Aorta (tissue), 5 donors: Measurements from ENCODE around the gene TUB. TPM values are rescaled to one million over a fixed set of nuclear protein-coding genes. Genes with fewer than 3 reads are reported as not detected.
A peak's percentile ranks its signal among the peaks of the same experiment; 100 is the strongest.

ENCODE experiments used
- ATAC-seq: fragments of 200-7000 bp; cut with Tn5 transposase; one replicate; pipeline ENCODE4 v1.9.1; 2022; ENCODE audit warnings: moderate library complexity; ENCODE audit not compliant: low FRiP score
- DNase-seq, 2 donors: peaks; one replicate each; pipeline ENCODE4 v3.0.0-alpha.2; 2020
- H3K27ac ChIP-seq, 2 donors: one replicate each; pipeline ENCODE4 v1.5.1; 2013; ENCODE audit warnings: low read length in 2 of 2, mild to moderate bottlenecking in 2 of 2, moderate library complexity in 2 of 2, control low read depth in 1 of 2, inconsistent platforms in 1 of 2, low read depth in 1 of 2
- H3K27me3 ChIP-seq, 2 donors: one replicate each; pipeline ENCODE4 v1.6.1; 2013; ENCODE audit warnings: control low read depth in 1 of 2, low read length in 1 of 2, mild to moderate bottlenecking in 1 of 2, moderate library complexity in 1 of 2; ENCODE audit not compliant: insufficient read depth in 2 of 2, control insufficient read depth in 1 of 2
- H3K36me3 ChIP-seq, 2 donors: one replicate each; pipeline ENCODE4 v1.6.1; 2013; ENCODE audit warnings: control low read depth in 1 of 2, low read length in 1 of 2, mild to moderate bottlenecking in 1 of 2; ENCODE audit not compliant: insufficient read depth in 2 of 2, control insufficient read depth in 1 of 2
- H3K4me1 ChIP-seq, 2 donors: one replicate each; pipeline ENCODE4 v1.6.1; 2013; ENCODE audit warnings: low read length in 2 of 2, control low read depth in 1 of 2, mild to moderate bottlenecking in 1 of 2, moderate library complexity in 1 of 2; ENCODE audit not compliant: insufficient read depth in 2 of 2, control insufficient read depth in 1 of 2
- H3K4me3 ChIP-seq, 2 donors: one replicate each; pipeline ENCODE4 v1.5.1; 2013; ENCODE audit warnings: low read length in 2 of 2, control low read depth in 1 of 2, mild to moderate bottlenecking in 1 of 2
- H3K9me3 ChIP-seq: one replicate; pipeline ENCODE4 v1.6.1; 2013; ENCODE audit warnings: mild to moderate bottlenecking, low read length; ENCODE audit not compliant: control insufficient read depth
- WGBS, 2 donors: extraction: QIAGEN DNeasy Blood & Tissue Kit; methylation state at CpG; one replicate each; pipeline ENCODE4 v1.1.7; 2013; 5-methylcytosine and 5-hydroxymethylcytosine counted together
- intact Hi-C, 2 donors: fragments of 100-400 bp; cut with DNase I; formaldehyde crosslinking; loops; one replicate each; pipeline versions ENCODE4 v1.14.2 to v1.15.0; 2022
- polyA plus RNA-seq, 2 donors: library from polyadenylated mRNA; stranded (reverse); fragments of 200-250 nt; gene quantifications; one replicate each; pipeline ENCODE4 v1.2.3, GENCODE V29; 2013
- total RNA-seq, 2 donors: library from RNA; stranded (reverse); fragmentation: NEBNext Ultra II Directional; extraction: Animal tissue kit (Norgen Biotek cat#: 25700); gene quantifications; one replicate each; pipeline ENCODE4 v1.2.1, GENCODE V29; 2021
- donor health status: healthy with polysubstance abuse.
- donor health status: Bipolar disorder and iron deficiency.
- donor health status: DM: no; HTN: no; CAD: no.
- donor health status: DM: no; HTN: no; CAD: no.
- donor health status: DM: yes; HTN: yes; CAD: no.

The TUB gene
- total and polyA plus RNA-seq, 4 donors = 1.5 to 12.9 (median 5.0) TPM

DNA sequence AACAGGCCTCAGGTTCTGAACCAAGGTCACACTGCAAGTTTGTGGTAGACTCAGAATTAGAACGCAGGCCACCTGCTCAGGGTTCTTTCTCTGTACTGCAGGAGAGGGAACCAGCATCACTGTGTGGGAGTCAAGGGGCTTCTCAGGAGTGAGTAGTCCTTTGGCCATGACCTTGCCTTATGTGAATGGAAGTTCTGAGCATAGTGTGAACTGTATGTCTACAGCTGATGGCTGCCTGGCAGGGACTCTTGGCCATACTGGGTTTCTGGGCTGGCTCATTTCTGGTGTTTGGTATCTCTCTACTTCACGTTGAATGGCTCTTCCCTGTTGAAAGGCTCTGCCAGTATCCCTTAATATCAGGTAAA, 40.1 kb upstream of the TUB start:
- no peaks in the 10 kb centered on the region for H3K27me3 ChIP-seq
- whole genome bisulfite sequencing, 2 donors = 82 to 89% methylated on average over 2 of the region's 2 CpGs
- no peak overlapping the region for H3K27ac ChIP-seq
- no peaks in the 10 kb centered on the region for H3K4me1 ChIP-seq
- H3K4me3 ChIP-seq = no peak overlapping the region
- ATAC-seq (no peak), DNase-seq (no peak)
- H3K9me3 ChIP-seq = no peaks in the 10 kb centered on the region
- no peaks in the 10 kb centered on the region for H3K36me3 ChIP-seq
- intact Hi-C loops = no loop called here

DNA sequence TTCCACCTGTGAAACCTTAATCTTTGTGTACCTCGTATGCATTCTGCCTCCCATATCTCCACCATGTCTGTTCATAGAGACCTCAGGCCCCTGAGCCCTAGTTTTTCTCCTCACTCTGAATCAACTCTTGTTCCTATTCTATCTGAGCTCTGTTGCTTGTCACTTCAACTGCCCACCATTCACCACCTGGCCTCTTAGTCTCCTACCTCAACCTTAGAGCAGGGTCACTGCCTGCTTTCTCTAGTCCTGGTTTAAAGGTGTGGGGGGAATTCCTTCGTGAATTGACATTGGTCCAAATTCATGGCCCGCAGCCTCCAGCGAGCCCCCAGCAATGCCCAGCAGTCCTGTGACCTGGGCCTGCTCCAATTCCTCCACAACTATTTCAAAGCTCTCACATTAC, 39.4 kb upstream of the TUB start:
- WGBS, 2 donors = 88 to 94% methylated on average over 4 of the region's 4 CpGs

DNA sequence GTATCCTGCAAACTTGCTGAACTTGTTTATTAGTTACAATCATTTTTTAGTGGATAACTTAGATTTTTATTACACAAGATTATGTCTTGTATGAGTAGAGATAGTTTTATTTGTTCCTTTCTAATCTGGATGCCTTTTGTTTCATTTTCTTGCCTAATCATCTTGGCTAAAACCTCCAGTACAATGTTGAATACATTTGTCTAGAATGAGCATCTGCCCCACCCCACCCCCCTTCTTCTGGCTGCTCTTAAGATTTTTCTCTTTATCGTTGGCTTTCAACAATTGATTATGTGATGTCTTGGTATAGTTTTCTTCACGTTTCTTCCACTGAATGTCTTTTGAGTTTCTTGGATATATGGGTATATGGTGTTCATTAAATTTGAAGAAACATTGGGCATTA, 37.3 kb upstream of the TUB start:
- H3K36me3 ChIP-seq = no peaks in the 10 kb centered on the region
- DNase-seq (no peak), ATAC-seq (no peak)
- no peak overlapping the region for H3K4me3 ChIP-seq
- H3K27me3 ChIP-seq = no peaks in the 10 kb centered on the region
- no peaks in the 10 kb centered on the region for H3K4me1 ChIP-seq
- 75 to 81% methylated on average over 2 of the region's 2 CpGs for WGBS, 2 donors
- no peaks in the 10 kb centered on the region for H3K9me3 ChIP-seq
- H3K27ac ChIP-seq = no peak overlapping the region
- intact Hi-C loops = no loop called here

More for the DNA sequence above, 39.4 kb upstream of the TUB start:
- Histone ChIP-seq H3K27ac (no peak overlapping the region), H3K27me3 (no peaks in the 10 kb centered on the region), H3K36me3 (no peaks in the 10 kb centered on the region), H3K4me3 (no peak overlapping the region), H3K9me3 (no peaks in the 10 kb centered on the region), H3K4me1 (no peaks in the 10 kb centered on the region)
- DNase-seq = no peak
- ATAC-seq = no peak
- intact Hi-C loops = no loop called here

DNA sequence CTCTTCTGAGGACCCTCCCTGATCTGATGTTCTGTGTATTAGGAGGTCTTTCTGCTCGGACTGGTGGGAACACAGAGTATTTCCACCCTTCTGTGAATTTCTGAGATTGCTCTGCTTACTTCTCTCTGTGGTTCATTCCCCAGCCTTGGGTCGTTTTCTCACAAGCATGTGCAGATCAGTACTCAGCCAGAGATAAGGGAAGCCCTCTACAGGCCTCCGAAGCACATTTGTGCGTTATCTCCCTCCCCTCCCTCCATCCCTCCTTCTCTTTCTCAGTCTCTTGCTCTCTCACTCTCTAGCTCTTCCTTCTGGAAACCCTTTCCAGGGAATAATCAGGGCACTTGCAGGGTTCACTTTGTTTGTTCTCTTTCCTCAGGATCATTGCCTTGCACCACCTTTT, 35.2 kb upstream of the TUB start:
- no peak overlapping the region for H3K4me3 ChIP-seq
- no peaks in the 10 kb centered on the region for H3K36me3 ChIP-seq
- ATAC-seq (no peak), DNase-seq (no peak)
- H3K9me3 ChIP-seq = no peaks in the 10 kb centered on the region
- no peaks in the 10 kb centered on the region for H3K4me1 ChIP-seq
- H3K27ac ChIP-seq = no peak overlapping the region
- H3K27me3 ChIP-seq = no peaks in the 10 kb centered on the region
- intact Hi-C loops = no loop called here
- WGBS, 2 donors = 64 to 66% methylated on average over 4 of the region's 4 CpGs

DNA sequence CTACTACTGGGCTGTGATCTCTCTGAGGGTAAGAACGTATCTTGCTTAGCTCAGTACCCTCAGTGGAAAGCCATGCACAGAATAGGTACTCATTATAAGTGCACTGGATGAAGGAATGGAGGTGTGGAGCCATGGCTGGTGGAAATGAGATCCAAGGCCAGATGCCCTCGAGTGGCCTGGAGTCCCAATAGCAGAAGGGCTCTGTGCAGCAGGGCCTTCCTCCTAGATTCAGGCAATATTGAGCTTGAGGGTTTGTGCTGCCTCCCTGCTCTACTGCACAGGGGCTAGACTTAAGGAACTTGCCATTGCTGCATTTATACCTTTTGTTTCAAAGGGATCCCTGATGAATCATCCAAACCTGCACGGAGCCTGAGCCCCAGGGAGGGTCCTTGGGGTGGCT, 33.6 kb upstream of the TUB start:
- DNase-seq (no peak), ATAC-seq (no peak)
- Histone ChIP-seq H3K4me1 (no peaks in the 10 kb centered on the region), H3K27ac (no peak overlapping the region), H3K4me3 (no peak overlapping the region), H3K36me3 (no peaks in the 10 kb centered on the region), H3K27me3 (no peaks in the 10 kb centered on the region), H3K9me3 (no peaks in the 10 kb centered on the region)
- 75 to 80% methylated on average over 3 of the region's 3 CpGs for WGBS, 2 donors
- intact Hi-C loops = no loop called here

DNA sequence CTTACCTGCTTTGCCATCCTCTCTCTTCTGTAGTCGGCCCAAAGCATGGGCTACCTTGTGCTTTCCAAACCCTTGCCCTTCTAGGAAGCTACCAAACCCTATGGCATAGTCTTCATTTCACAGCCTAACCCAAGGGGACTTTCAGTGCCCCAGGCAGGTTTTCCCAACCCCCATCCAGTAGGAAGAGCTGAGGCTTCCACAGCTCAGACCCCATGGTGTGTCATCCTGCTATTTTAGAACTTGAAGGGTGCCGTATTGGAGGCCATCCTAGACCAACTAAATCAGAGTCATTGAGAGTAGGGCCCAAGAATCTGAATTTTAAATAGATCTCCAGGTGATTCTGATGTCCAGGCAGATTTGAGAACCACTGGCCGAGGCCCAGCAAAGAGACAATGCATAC, 31.9 kb upstream of the TUB start:
- Histone ChIP-seq H3K9me3 (no peaks in the 10 kb centered on the region), H3K4me3 (no peak overlapping the region), H3K4me1 (no peaks in the 10 kb centered on the region), H3K27me3 (no peaks in the 10 kb centered on the region), H3K27ac (no peak overlapping the region), H3K36me3 (no peaks in the 10 kb centered on the region)
- intact Hi-C loops = no loop called here
- 88 to 90% methylated on average over 3 of the region's 3 CpGs for WGBS, 2 donors
- ATAC-seq (no peak), DNase-seq (no peak)

DNA sequence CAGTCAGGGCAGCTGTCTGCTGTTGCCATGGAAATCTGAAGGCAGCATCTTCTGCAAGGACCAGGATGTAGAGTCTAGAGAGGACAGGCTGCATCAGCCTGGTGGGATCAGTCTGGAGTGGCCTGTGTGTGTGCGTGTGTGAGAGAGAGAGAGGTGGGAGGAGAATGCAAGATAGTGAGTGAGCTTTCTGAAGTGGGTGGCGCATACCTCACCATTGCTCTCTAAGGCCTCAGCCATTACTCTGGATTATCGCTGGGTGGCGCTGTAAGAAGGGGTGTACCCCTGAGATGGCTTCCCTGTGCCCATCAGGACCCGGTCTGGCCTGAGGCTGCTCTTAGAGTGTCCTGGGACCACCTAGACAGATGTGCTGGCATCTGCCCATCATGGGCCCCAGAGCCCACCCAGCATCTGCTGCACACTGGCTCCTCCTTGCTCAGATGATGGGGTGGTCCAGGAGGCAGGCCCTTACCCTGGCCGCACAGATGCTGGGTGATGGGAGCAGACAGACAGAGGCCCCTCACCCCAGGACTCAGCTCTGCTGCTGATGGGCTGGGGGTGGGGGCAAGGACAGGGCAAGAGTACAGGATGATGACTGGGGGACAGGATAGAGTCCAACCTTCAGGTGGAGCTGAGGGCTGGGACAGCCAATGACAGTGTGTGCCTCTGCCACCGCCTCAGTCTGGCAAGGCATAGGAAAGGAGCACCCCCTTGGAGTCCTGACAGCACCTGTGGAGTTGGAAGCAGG, 25.7 kb upstream of the TUB start:
- H3K4me1 ChIP-seq = no peaks in the 10 kb centered on the region
- no peak overlapping the region for H3K27ac ChIP-seq
- intact Hi-C loops = no loop called here
- H3K36me3 ChIP-seq = no peaks in the 10 kb centered on the region
- no peak overlapping the region for H3K4me3 ChIP-seq
- WGBS, 2 donors = 64 to 67% methylated on average over 7 of the region's 7 CpGs
- H3K27me3 ChIP-seq = no peaks in the 10 kb centered on the region
- ATAC-seq = no peak
- no peaks in the 10 kb centered on the region for H3K9me3 ChIP-seq
- peak in 1 of 2 donors; percentile 53 for DNase-seq

DNA sequence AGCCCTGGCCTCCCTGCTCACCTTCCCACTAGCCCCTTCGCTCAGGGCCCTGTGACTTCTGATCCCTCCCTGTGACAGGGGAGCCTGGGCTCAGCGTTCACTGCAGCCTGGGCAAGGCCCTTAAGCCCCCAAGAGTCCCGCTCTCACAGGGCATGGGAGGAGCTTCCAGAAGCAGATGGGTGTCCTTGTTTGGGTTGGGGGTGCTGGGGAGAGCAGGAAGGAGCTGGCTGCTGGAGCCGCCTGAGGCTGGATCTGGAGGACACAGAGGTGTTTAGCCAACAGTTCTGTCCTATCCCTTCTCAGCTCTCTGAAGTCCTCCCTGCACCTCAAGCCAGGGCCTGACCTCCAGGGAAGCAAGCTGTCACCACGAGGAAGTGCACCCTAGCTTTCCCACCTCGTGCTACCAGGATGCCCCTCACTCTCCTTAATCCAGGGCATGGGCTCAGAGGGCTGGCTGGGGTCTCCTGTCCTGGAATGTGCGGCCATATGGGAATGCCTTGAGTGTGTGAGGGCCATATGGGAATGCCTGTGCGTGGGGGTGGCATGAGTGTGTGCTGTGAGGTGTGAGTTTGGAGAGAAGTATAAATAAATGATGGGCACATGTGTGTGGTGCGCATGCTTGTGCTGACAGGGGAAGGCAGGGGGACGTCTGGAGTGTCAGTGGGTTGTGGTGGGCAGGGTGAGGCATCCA, 25.0 kb upstream of the TUB start:
- Histone ChIP-seq H3K36me3 (no peaks in the 10 kb centered on the region), H3K27ac (no peak overlapping the region), H3K4me3 (no peak overlapping the region), H3K9me3 (no peaks in the 10 kb centered on the region), H3K4me1 (no peaks in the 10 kb centered on the region), H3K27me3 (no peaks in the 10 kb centered on the region)
- no peak for ATAC-seq
- DNase-seq = peak in 1 of 2 donors; percentile 37
- WGBS, 2 donors = 85 to 90% methylated on average over 10 of the region's 10 CpGs
- intact Hi-C loops = no loop called here

DNA sequence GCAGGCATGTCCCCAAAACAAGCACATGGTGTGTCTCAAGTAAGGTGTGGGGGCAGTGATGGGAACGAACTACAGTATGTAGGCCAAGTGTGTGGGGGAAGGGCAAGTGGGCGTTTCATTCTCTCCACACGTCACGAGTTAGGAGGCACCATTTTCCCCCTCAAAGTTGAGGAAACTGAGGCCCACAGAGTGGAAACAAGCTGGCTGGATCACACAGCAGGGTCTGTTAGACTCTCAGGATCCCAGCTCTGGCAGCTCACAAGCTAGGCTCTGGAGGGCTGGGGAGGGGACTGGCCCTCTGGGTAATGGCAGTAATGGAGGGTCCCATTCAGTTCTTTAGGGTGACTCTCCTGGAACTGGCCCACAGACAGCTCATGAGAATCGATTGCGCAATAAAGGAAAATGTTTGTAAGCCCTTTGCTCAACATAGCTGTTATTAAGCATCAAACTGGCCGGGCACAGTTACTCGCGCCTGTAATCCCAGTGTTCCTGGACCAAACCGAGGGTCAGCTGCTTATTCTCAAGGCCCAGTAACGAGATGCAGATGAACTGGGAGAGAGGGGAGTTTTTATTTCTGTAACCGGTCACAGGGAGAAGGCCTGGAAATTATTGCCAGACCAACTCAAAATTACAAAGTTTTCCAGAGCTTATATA, 24.1 kb upstream of the TUB start:
- DNase-seq (peak in 1 of 2 donors; percentile 70), ATAC-seq (peak; percentile 71)
- H3K4me1 ChIP-seq = no peaks in the 10 kb centered on the region
- intact Hi-C loops = no loop called here
- H3K27ac ChIP-seq = no peak overlapping the region
- no peaks in the 10 kb centered on the region for H3K27me3 ChIP-seq
- 76 to 84% methylated on average over 12 of the region's 12 CpGs for WGBS, 2 donors
- no peaks in the 10 kb centered on the region for H3K36me3 ChIP-seq
- H3K4me3 ChIP-seq = no peak overlapping the region
- no peaks in the 10 kb centered on the region for H3K9me3 ChIP-seq
